GM19240 (cell line): ENCODE measurements around the gene CIDEB.
"Not testable (repeated sequence)": the region's sequence is repeated elsewhere in the genome, so short reads cannot be mapped to it uniquely, and the experiment has no call there.

Source experiments
- DNase-seq: peaks from one replicate; pipeline ENCODE4 v3.0.0; 2011; ENCODE audit warnings: low spot score; ENCODE audit not compliant: insufficient read length

Gene CIDEB

GRCh38 chr14:24307575-24308341, at the start of gene CIDEB:
CIDEB (minus strand) TSS chr14:24307977; CDS start chr14:24307858, 119 bp downstream.
- peak; percentile 65 for DNase-seq

- no peak for DNase-seq
Measured at GRCh38 chr14:24356208-24356607, 48.4 kb upstream of the CIDEB start.

- no peak for DNase-seq
Measured at GRCh38 chr14:24355009-24355408, 47.2 kb upstream of the CIDEB start.

GRCh38 chr14:24354482-24354825, 46.7 kb upstream of the CIDEB start:
- not testable (repeated sequence) for DNase-seq

- DNase-seq = no peak
Measured at GRCh38 chr14:24353559-24354481, 46.0 kb upstream of the CIDEB start.

GRCh38 chr14:24351517-24351916, 43.7 kb upstream of the CIDEB start:
- DNase-seq = no peak

GRCh38 chr14:24349742-24350141, 42.0 kb upstream of the CIDEB start:
- no peak for DNase-seq

GRCh38 chr14:24348186-24348585, 40.4 kb upstream of the CIDEB start:
- DNase-seq = no peak

- no peak for DNase-seq
Measured at GRCh38 chr14:24347134-24347533, 39.4 kb upstream of the CIDEB start.

- DNase-seq = no peak
Measured at GRCh38 chr14:24343795-24344660, 36.3 kb upstream of the CIDEB start.

- no peak for DNase-seq
Measured at GRCh38 chr14:24342889-24343288, 35.1 kb upstream of the CIDEB start.

GRCh38 chr14:24340606-24341005, 32.8 kb upstream of the CIDEB start:
- no peak for DNase-seq

- DNase-seq = peak; percentile 81
Measured at GRCh38 chr14:24339284-24340151, 31.7 kb upstream of the CIDEB start, which contains the start of gene RIPK3. RIPK3 (minus strand) TSS chr14:24339991; CDS start chr14:24339826, 165 bp downstream.

GRCh38 chr14:24338843-24339242, 31.1 kb upstream of the CIDEB start:
- DNase-seq = no peak

- DNase-seq = no peak
Measured at GRCh38 chr14:24337824-24338175, 30.0 kb upstream of the CIDEB start.

GRCh38 chr14:24337144-24337823, 29.5 kb upstream of the CIDEB start:
- no peak for DNase-seq

- no peak for DNase-seq
Measured at GRCh38 chr14:24335461-24336171, 27.8 kb upstream of the CIDEB start.

- no peak for DNase-seq
Measured at GRCh38 chr14:24334431-24335291, 26.9 kb upstream of the CIDEB start, which contains the start of gene ADCY4. ADCY4 (minus strand) TSS chr14:24335071; CDS start chr14:24334652, 419 bp downstream.
